K562 (cell line): ENCODE results near the gene FCAMR. TPM values are rescaled to one million over a fixed set of nuclear protein-coding genes. Genes with fewer than 3 reads are reported as not detected.

ENCODE experiments used
- ATAC-seq: fragments of 200-7000 bp; cut with Tn5 transposase; 3 replicates; pipeline ENCODE4 v1.9.1; 2020; ENCODE audit warnings: moderate library complexity
- BruUV-seq: library from RNA; stranded (reverse); fragments of 400-500 nt; replicated peaks from 2 replicates; lab custom pipeline; 2021; lab: Mats Ljungman, UMichigan
- CTCF ChIA-PET: fragments of 300-600 bp; formaldehyde crosslinking; extraction: SDS; loops from one replicate; lab custom pipeline; 2021; ENCODE audit warnings: low intra/inter-chr PET ratio; lab: Yijun Ruan, JAX
- POLR2A ChIA-PET: fragments of 300-600, 350-650 bp; sonication (Branson Sonifier 250); formaldehyde crosslinking; extraction: SDS; loops from one replicate; lab custom pipeline; 2021; ENCODE audit warnings: antibody characterized with exemption, inconsistent platforms; lab: Yijun Ruan, JAX
- DNase-seq, 4 experiments: peaks; one replicate each; pipeline versions ENCODE4 v3.0.0 to v3.0.0-alpha.2; 2011 to 2018; ENCODE audit warnings: low spot score in 3 of 4, mixed read lengths in 3 of 4; ENCODE audit errors: extremely low read depth in 1 of 4
- FAIRE-seq: peaks from 2 replicates; lab custom pipeline; 2011; peaks lifted over from hg19 to GRCh38; lab: Jason Lieb, UNC
- H2AFZ ChIP-seq: 2 replicates; pipeline ENCODE4 v1.6.0; 2011; ENCODE audit warnings: low read depth, low read length, control low read depth, inconsistent platforms
- H3K27ac ChIP-seq: fragments of 200-600 bp; 3 replicates; pipeline ENCODE4 v1.8.0; 2011; ENCODE audit warnings: low read depth, mild to moderate bottlenecking, control low read depth, inconsistent platforms, low read length, moderate library complexity, mixed read lengths; ENCODE audit errors: extremely low read depth
- H3K27me3 ChIP-seq, 2 experiments: fragments of 300-600 bp in 1 of 2; 2 replicates in 1 of 2; 3 replicates in 1 of 2; pipeline versions ENCODE4 v1.6.0 to v1.8.0; 2011; ENCODE audit warnings: inconsistent platforms in 2 of 2, low read length in 2 of 2, mild to moderate bottlenecking in 1 of 2, mixed read lengths in 1 of 2, moderate library complexity in 1 of 2; ENCODE audit not compliant: control insufficient read depth in 2 of 2, insufficient read depth in 2 of 2
- H3K36me3 ChIP-seq: fragments of 300-600 bp; 3 replicates; pipeline ENCODE4 v1.8.0; 2011; ENCODE audit warnings: mild to moderate bottlenecking, low read length, inconsistent platforms; ENCODE audit not compliant: control insufficient read depth, insufficient read depth
- H3K4me1 ChIP-seq, 2 experiments: fragments of 200-600 bp in 1 of 2; replicated peaks in 1 of 2; 2 replicates in 1 of 2; 3 replicates in 1 of 2; pipeline versions ENCODE4 v1.5.1 to v1.8.0; 2011; ENCODE audit warnings: inconsistent platforms in 2 of 2, low read length in 2 of 2, mild to moderate bottlenecking in 1 of 2, mixed read lengths in 1 of 2, moderate library complexity in 1 of 2; ENCODE audit not compliant: control insufficient read depth in 2 of 2, insufficient read depth in 2 of 2
- H3K4me2 ChIP-seq: 2 replicates; pipeline ENCODE4 v1.6.1; 2011; ENCODE audit warnings: low read length, control low read depth, inconsistent platforms, mixed read lengths; ENCODE audit not compliant: insufficient read depth
- H3K4me3 ChIP-seq: fragments of 200-600 bp; sonication (generic), shearing (Covaris generic); 2 replicates; pipeline ENCODE4 v1.5.1; 2016; ENCODE audit warnings: control low read depth, inconsistent platforms
- H3K79me2 ChIP-seq: fragments of 200-600 bp; 3 replicates; pipeline ENCODE4 v1.8.0; 2011; ENCODE audit warnings: low read length, inconsistent platforms; ENCODE audit not compliant: control insufficient read depth, insufficient read depth
- H3K9ac ChIP-seq, 2 experiments: 2 replicates each; pipeline versions ENCODE4 v1.6.0 to v1.6.1; 2011; ENCODE audit warnings: low read depth in 2 of 2, low read length in 2 of 2, control low read depth in 1 of 2, inconsistent platforms in 1 of 2, mild to moderate bottlenecking in 1 of 2, mixed read lengths in 1 of 2; ENCODE audit not compliant: insufficient read depth in 1 of 2
- H3K9me1 ChIP-seq: one replicate; pipeline ENCODE4 v1.6.0; 2011; ENCODE audit warnings: inconsistent platforms, mild to moderate bottlenecking, low read length, moderate library complexity; ENCODE audit not compliant: control insufficient read depth, insufficient read depth
- H3K9me3 ChIP-seq: replicated peaks from 2 replicates; pipeline ENCODE4 v1.5.1; 2011; ENCODE audit warnings: low read depth, low read length, inconsistent platforms; ENCODE audit not compliant: control insufficient read depth, insufficient read depth
- H4K20me1 ChIP-seq: replicated peaks from 2 replicates; pipeline ENCODE4 v1.6.1; 2011; ENCODE audit warnings: low read length, inconsistent platforms, mixed read lengths; ENCODE audit not compliant: control insufficient read depth, insufficient read depth
- ATF7 ChIP-seq: fragments of 450-650 bp; IDR thresholded peaks from 2 replicates; pipeline ENCODE4 v1.7.1; 2014; ENCODE audit warnings: mild to moderate bottlenecking, moderate library complexity
- CEBPG ChIP-seq, 3 experiments: fragments of 200-800 bp in 1 of 3; sonication (Bioruptor generic) in 1 of 3; sonication (generic) in 1 of 3; formaldehyde crosslinking in 1 of 3; IDR thresholded peaks in 2 of 3; conservative IDR thresholded peaks in 1 of 3; 2 replicates each; pipeline versions ENCODE4 v1.6.1 to v1.8.0; 2016 to 2022; ENCODE audit warnings: missing compliant biosample characterization in 2 of 3, missing genetic modification characterization in 2 of 3, mild to moderate bottlenecking in 1 of 3, missing genetic modification reagents in 1 of 3
- ETV6 ChIP-seq, 3 experiments: fragments of 150-350 bp in 1 of 3; sonication (generic) in 1 of 3; formaldehyde crosslinking in 1 of 3; IDR thresholded peaks; 2 replicates each; pipeline versions ENCODE4 v1.6.1 to v1.8.0; 2014 to 2022; ENCODE audit warnings: borderline replicate concordance in 2 of 3, low read depth in 2 of 3, antibody characterized with exemption in 1 of 3, low read length in 1 of 3, mild to moderate bottlenecking in 1 of 3, missing genetic modification reagents in 1 of 3
- FOXA3 ChIP-seq, 2 experiments: fragments of 450-650 bp in 1 of 2; sonication (generic) in 1 of 2; formaldehyde crosslinking; IDR thresholded peaks in 1 of 2; conservative IDR thresholded peaks in 1 of 2; 2 replicates each; pipeline versions ENCODE4 v1.4.0 to v1.8.0; 2020 to 2022; ENCODE audit warnings: mild to moderate bottlenecking in 2 of 2, missing genetic modification reagents in 1 of 2
- GABPA ChIP-seq: fragments of 200-800 bp; sonication (Bioruptor generic); conservative IDR thresholded peaks from 2 replicates; pipeline ENCODE4 v1.6.1; 2016; ENCODE audit warnings: low read depth, missing genetic modification characterization, missing compliant biosample characterization
- KAT8 ChIP-seq: fragments of 450-650 bp; IDR thresholded peaks from 2 replicates; pipeline ENCODE4 v1.6.1; 2016; ENCODE audit warnings: low read depth, mild to moderate bottlenecking
- PRDM10 ChIP-seq: fragments of 450-650 bp; IDR thresholded peaks from 2 replicates; pipeline ENCODE4 v1.6.1; 2018; ENCODE audit not compliant: partially characterized antibody
- SPI1 ChIP-seq: IDR thresholded peaks from 2 replicates; pipeline ENCODE4 v1.6.1; 2011; ENCODE audit warnings: low read depth, low read length, control low read depth, borderline replicate concordance
- ZNF134 ChIP-seq: fragments of 250-450 bp; sonication (Bioruptor Pico); conservative IDR thresholded peaks from 2 replicates; pipeline ENCODE4 v1.4.0; 2020
- ZNF263 ChIP-seq: sonication (generic); formaldehyde crosslinking; IDR thresholded peaks from 2 replicates; pipeline ENCODE4 v1.8.0; 2022; ENCODE audit warnings: mild to moderate bottlenecking, missing genetic modification reagents, borderline replicate concordance
- WGBS: fragments of 100-300 bp; shearing (Covaris generic); methylation state at CpG from one replicate; pipeline ENCODE4 v1.1.6; 2016; ENCODE audit warnings: low coverage, mixed read lengths; ENCODE audit not compliant: insufficient coverage; ENCODE audit errors: missing lambda C conversion rate; 5-methylcytosine and 5-hydroxymethylcytosine counted together
- in situ Hi-C: fragments of 300-500 bp; cut with MboI; formaldehyde crosslinking; loops from 4 replicates; pipeline ENCODE4 v1.15.0; 2018; ENCODE audit warnings: inconsistent platforms, mixed read lengths
- intact Hi-C: fragments of 100-400 bp; cut with micrococcal nuclease; formaldehyde crosslinking; loops from 2 replicates; pipeline ENCODE4 v1.14.2; 2022
- polyA plus RNA-seq, 8 experiments: library from polyadenylated mRNA; depleted of rRNA in 4 of 8; stranded (reverse) in 5 of 8; unstranded in 3 of 8; fragments of >200 nt; fragmentation: Nextera tagmentation in 2 of 8; fragmentation: Illumina TruSeq in 1 of 8; extraction: Ambion mirVana in 2 of 8; extraction: Trizol in 1 of 8; gene quantifications; 2 replicates each; pipeline versions ENCODE4 v1.2.1 to v1.2.3, GENCODE V29; 2011 to 2014; ENCODE audit warnings: inconsistent platforms in 1 of 8, missing spikeins in 1 of 8
- total RNA-seq, 7 experiments: library from RNA; depleted of rRNA in 6 of 7; stranded (reverse); fragments of >200 nt in 6 of 7; fragmentation: Illumina TruSeq in 2 of 7; extraction: Trizol in 2 of 7; gene quantifications; 2 replicates each; pipeline versions ENCODE4 v1.2.1 to v1.2.3, GENCODE V29; 2011 to 2021; ENCODE audit warnings: low replicate concordance in 1 of 7

FCAMR gene
- total and polyA plus RNA-seq, 9 of the 15 experiments (the other 6 are each of a cell fraction or from before 2014, with no cell fraction given), result not detected

DNA sequence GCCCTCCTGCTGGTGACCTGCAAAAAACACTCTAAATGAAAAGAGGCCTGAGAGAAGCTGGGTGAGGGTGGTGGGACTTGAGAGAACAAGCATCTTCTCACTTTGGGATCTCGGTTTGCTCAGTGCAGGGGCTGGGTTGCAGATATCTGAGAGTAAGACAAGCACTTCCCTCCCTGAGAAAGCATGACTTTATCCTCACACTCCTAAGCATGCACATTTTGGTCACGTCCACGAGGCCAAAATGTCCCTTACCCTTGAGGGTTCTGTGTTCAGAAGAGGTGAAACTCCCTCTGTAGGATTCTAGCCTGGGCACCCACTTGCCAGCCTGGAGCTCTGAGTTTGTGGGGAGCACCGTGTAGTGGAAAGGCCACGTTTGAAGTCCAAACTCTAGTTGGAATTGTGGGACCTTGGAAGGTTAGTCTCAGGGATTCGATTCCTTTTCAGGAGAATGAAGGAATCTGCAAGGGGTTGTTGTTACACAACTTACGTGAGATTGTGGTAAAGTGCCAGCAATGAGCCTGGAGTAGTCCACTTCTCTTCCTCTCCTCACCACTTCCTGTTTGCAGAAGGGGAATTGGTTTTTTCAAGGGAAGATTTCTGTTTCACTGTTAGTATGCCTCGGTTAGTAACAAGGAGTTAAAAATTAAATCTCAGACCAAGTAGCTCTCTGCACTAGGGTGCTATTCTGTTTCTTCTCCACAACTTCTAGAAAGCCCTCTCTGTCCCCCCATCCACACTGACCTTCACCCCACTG is 3.0 kb downstream of the FCAMR start:
- Histone ChIP-seq H3K9me1 (no peaks in the 10 kb centered on the region), H3K9ac (no peak overlapping the region), H3K27me3 (peaks cover 12 to 21% of the 10 kb centered on the region in 2 experiments; a peak in 4 of 5 replicates), H3K79me2 (no peaks in the 10 kb centered on the region), H3K9me3 (no peaks in the 10 kb centered on the region), H3K4me3 (no peak overlapping the region), H3K27ac (no peak overlapping the region), H3K4me1 (no peaks in the 10 kb centered on the region; a peak in 2 of 5 replicates), H3K36me3 (no peaks in the 10 kb centered on the region), H2AFZ (peak overlapping the region; percentile 35), H4K20me1 (no peaks in the 10 kb centered on the region), H3K4me2 (no peak overlapping the region)
- WGBS, result 5% methylated on average over 8 of the region's 8 CpGs
- TF ChIP-seq PRDM10 (peak; percentile 93), KAT8 (no peak), ATF7 (0 out of 2 replicates have a peak, but pooled peaks have one; percentile 27), ETV6 (IDR thresholded peaks at IDR 0.05; ENCODE audit: borderline replicate concordance in 1 of 2, low read depth in 2 of 2, low read length in 1 of 2) (peak in 1 of 2 experiments; percentile 54; a peak in 1 of 4 replicates), ETV6 (CRISPR knock-in tag; IDR thresholded peaks at IDR 0.05; ENCODE audit: borderline replicate concordance) (no peak), CEBPG (CRISPR knock-in tag; IDR thresholded peaks at IDR 0.05) (no peak), CEBPG (tag; conservative IDR thresholded peaks at IDR 0.05 in 1 of 2, IDR thresholded peaks at IDR 0.05 in 1 of 2) (peak in 1 of 2 experiments; percentile 34; a peak in 1 of 4 replicates), ZNF263 (CRISPR knock-in tag) (0 out of 2 replicates have a peak, but pooled peaks have one; percentile 18), SPI1 (peak; percentile 92), FOXA3 (CRISPR knock-in tag; conservative IDR thresholded peaks at IDR 0.05 in 1 of 2, IDR thresholded peaks at IDR 0.05 in 1 of 2) (peak in 1 of 2 experiments; percentile 28; a peak in 1 of 4 replicates), ZNF134 (no peak), GABPA (peak; percentile 54; the same call in 1 of the 2 replicates)
- DNase-seq, result no peak
- peak; percentile 68 for FAIRE-seq
- CTCF ChIA-PET, result no interaction called here
- POLR2A ChIA-PET, result interaction anchor here (0.6 to 0.8 kb wide), 2 partner anchors 15 to 141 kb away, joined by 3 read pairs; no protein-coding TSS in a partner anchor
- BruUV-seq, result no TSS peak
- no peak for ATAC-seq
- intact Hi-C loops (no loop called here), in situ Hi-C loops (no loop called here)
